CD4-positive, alpha-beta T cell (primary cell): ENCODE measurements around the gene SMYD3. TPM values are rescaled to one million over a fixed set of nuclear protein-coding genes. Genes with fewer than 3 reads are reported as not detected.

Experiments
- ATAC-seq: fragments of 200-7000 bp; cut with Tn5 transposase; one replicate; pipeline ENCODE4 v1.10.0; 2022; ENCODE audit warnings: mild to moderate bottlenecking; ENCODE audit not compliant: poor library complexity
- CTCF ChIA-PET: fragments of 350-600 bp; sonication (Branson Sonifier 250); formaldehyde crosslinking; loops from one replicate; lab custom pipeline; 2021; ENCODE audit warnings: antibody characterized with exemption, inconsistent platforms; lab: Charles Lee
- POLR2A ChIA-PET: fragments of 350-600 bp; sonication (Branson Sonifier 250); formaldehyde crosslinking; loops from one replicate; lab custom pipeline; 2021; ENCODE audit warnings: antibody characterized with exemption, inconsistent platforms; lab: Charles Lee
- DNase-seq, 14 experiments: peaks; one replicate each; pipeline ENCODE4 v3.0.0-alpha.2; 2013 to 2020; ENCODE audit warnings: mixed read lengths in 2 of 14
- H3K27ac ChIP-seq, 2 donors: one replicate each; pipeline versions ENCODE4 v1.5.1 to v1.7.0; 2013; ENCODE audit warnings: low read length in 2 of 2, low read depth in 1 of 2, mild to moderate bottlenecking in 1 of 2
- H3K27me3 ChIP-seq, 2 experiments: 1 replicate in 1 of 2; 2 replicates in 1 of 2; pipeline versions ENCODE4 v1.6.1 to v1.7.0; 2013; ENCODE audit warnings: low read length in 2 of 2, control low read depth in 1 of 2, mild to moderate bottlenecking in 1 of 2, moderate library complexity in 1 of 2; ENCODE audit not compliant: insufficient read depth in 2 of 2, control insufficient read depth in 1 of 2
- H3K36me3 ChIP-seq: one replicate; pipeline ENCODE4 v1.6.1; 2013; ENCODE audit warnings: low read length, control low read depth; ENCODE audit not compliant: insufficient read depth
- H3K4me1 ChIP-seq: one replicate; pipeline ENCODE4 v1.6.1; 2013; ENCODE audit warnings: low read length, control low read depth; ENCODE audit not compliant: insufficient read depth
- H3K4me3 ChIP-seq: one replicate; pipeline ENCODE4 v1.5.1; 2013; ENCODE audit warnings: mild to moderate bottlenecking, low read length, moderate library complexity
- H3K9me3 ChIP-seq, 2 experiments: 1 replicate in 1 of 2; 2 replicates in 1 of 2; pipeline versions ENCODE4 v1.6.1 to v1.7.0; 2013; ENCODE audit warnings: low read length in 2 of 2, mild to moderate bottlenecking in 2 of 2, control low read depth in 1 of 2, moderate library complexity in 1 of 2; ENCODE audit not compliant: control insufficient read depth in 1 of 2, insufficient read depth in 1 of 2
- H3K27ac Mint-ChIP-seq: one replicate; pipeline ENCODE4 v1.8.0; 2020; ENCODE audit warnings: mixed read lengths
- H3K27me3 Mint-ChIP-seq: one replicate; pipeline ENCODE4 v1.8.0; 2021; ENCODE audit warnings: mixed read lengths
- H3K36me3 Mint-ChIP-seq: one replicate; pipeline ENCODE4 v1.8.0; 2021; ENCODE audit warnings: low read depth, mixed read lengths
- H3K4me1 Mint-ChIP-seq: one replicate; pipeline ENCODE4 v1.8.0; 2021; ENCODE audit warnings: low read depth, mixed read lengths
- H3K4me3 Mint-ChIP-seq: one replicate; pipeline ENCODE4 v1.8.0; 2020; ENCODE audit warnings: mild to moderate bottlenecking, mixed read lengths
- H3K9me3 Mint-ChIP-seq: one replicate; pipeline ENCODE4 v1.8.0; 2020; ENCODE audit warnings: mixed read lengths
- intact Hi-C, 2 experiments: fragments of 100-400 bp; cut with DNase I in 1 of 2; cut with micrococcal nuclease in 1 of 2; formaldehyde crosslinking; loops; one replicate each; pipeline versions ENCODE4 v1.15.1 to v1.9.0; 2023 to 2025; cut with DNase I, micrococcal nuclease
- total RNA-seq, 174 experiments: library from RNA in 2 of 174; stranded (reverse) in 2 of 174; gene quantifications; one replicate each; pipeline ENCODE4 v1.2.3 and lab custom pipeline; 2021 to 2026
- TF ChIP-seq, protein P1 (sequence below): fragments of 200-600 bp; IDR thresholded peaks from one replicate; pipeline ENCODE4 v1.8.0; 2022; ENCODE audit warnings: antibody characterized with exemption, mild to moderate bottlenecking

The SMYD3 gene
- total RNA-seq, 2 experiments from 2014 or later, result 18.8 to 19.6 TPM

GRCh38 chr1:246122071-246122470 is 385.0 kb downstream of the SMYD3 start:
- TF ChIP-seq, protein P1, sequence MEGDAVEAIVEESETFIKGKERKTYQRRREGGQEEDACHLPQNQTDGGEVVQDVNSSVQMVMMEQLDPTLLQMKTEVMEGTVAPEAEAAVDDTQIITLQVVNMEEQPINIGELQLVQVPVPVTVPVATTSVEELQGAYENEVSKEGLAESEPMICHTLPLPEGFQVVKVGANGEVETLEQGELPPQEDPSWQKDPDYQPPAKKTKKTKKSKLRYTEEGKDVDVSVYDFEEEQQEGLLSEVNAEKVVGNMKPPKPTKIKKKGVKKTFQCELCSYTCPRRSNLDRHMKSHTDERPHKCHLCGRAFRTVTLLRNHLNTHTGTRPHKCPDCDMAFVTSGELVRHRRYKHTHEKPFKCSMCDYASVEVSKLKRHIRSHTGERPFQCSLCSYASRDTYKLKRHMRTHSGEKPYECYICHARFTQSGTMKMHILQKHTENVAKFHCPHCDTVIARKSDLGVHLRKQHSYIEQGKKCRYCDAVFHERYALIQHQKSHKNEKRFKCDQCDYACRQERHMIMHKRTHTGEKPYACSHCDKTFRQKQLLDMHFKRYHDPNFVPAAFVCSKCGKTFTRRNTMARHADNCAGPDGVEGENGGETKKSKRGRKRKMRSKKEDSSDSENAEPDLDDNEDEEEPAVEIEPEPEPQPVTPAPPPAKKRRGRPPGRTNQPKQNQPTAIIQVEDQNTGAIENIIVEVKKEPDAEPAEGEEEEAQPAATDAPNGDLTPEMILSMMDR, result no peak
- no peaks in the 10 kb centered on the region for H3K4me1 ChIP-seq
- no peak overlapping the region for H3K27ac ChIP-seq
- no peaks in the 10 kb centered on the region for H3K9me3 ChIP-seq
- no peaks in the 10 kb centered on the region for H3K36me3 ChIP-seq
- DNase-seq (no peak), ATAC-seq (no peak)
- no peak overlapping the region for H3K4me3 ChIP-seq
- intact Hi-C loops, result no loop called here
- H3K27me3 Mint-ChIP-seq, result no peaks in the 10 kb centered on the region
- H3K27ac Mint-ChIP-seq, result no peak overlapping the region
- CTCF ChIA-PET, result no interaction called here
- H3K36me3 Mint-ChIP-seq, result peaks cover 4% of the 10 kb centered on the region
- H3K9me3 Mint-ChIP-seq, result no peaks in the 10 kb centered on the region
- peaks cover 16% of the 10 kb centered on the region for H3K4me1 Mint-ChIP-seq
- no peaks in the 10 kb centered on the region for H3K27me3 ChIP-seq
- POLR2A ChIA-PET, result no interaction called here
- no peak overlapping the region for H3K4me3 Mint-ChIP-seq

DNA sequence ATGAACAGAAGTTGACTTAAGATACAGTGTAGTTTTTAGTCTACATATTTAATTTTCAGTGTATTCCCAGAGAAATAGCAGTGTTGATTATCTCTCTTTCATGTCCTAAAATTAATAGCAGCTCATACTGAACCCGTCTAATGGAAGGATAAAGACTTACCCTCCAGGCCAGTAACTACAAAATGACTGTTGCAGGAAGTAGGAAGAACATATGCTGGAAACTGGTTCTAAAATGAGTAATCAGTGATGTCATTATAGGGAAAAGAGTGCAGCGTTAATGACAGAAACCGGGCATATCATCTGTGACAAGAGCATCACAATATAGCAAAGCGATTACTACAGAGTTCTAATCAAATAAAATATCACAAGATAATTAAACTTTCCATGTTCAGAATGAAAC is 385.5 kb downstream of the SMYD3 start:
- ATAC-seq (no peak), DNase-seq (no peak)
- Histone ChIP-seq H3K36me3 (no peaks in the 10 kb centered on the region), H3K27me3 (no peaks in the 10 kb centered on the region), H3K4me1 (no peaks in the 10 kb centered on the region), H3K9me3 (no peaks in the 10 kb centered on the region), H3K4me3 (no peak overlapping the region), H3K27ac (no peak overlapping the region)
- CTCF ChIA-PET, result no interaction called here
- Mint-ChIP-seq H3K27ac (no peak overlapping the region), H3K9me3 (no peaks in the 10 kb centered on the region), H3K4me3 (no peak overlapping the region), H3K36me3 (peaks cover 4% of the 10 kb centered on the region), H3K27me3 (no peaks in the 10 kb centered on the region), H3K4me1 (peaks cover 22% of the 10 kb centered on the region)
- POLR2A ChIA-PET, result no interaction called here
- TF ChIP-seq, protein P1, result no peak
- intact Hi-C loops, result no loop called here

GRCh38 chr1:246117066-246117791 is 389.9 kb downstream of the SMYD3 start:
- POLR2A ChIA-PET, result no interaction called here
- peak; percentile 9 to 78 (median 30) for DNase-seq

More at GRCh38 chr1:246117066-246117791, 389.9 kb downstream of the SMYD3 start:
- H3K4me3 ChIP-seq, result no peak overlapping the region
- CTCF ChIA-PET, result no interaction called here
- H3K36me3 Mint-ChIP-seq, result no peaks in the 10 kb centered on the region
- peak overlapping the region; percentile 64 for H3K4me3 Mint-ChIP-seq
- H3K27ac Mint-ChIP-seq, result peak overlapping the region; percentile 88
- no peaks in the 10 kb centered on the region for H3K9me3 Mint-ChIP-seq
- H3K4me1 ChIP-seq, result no peaks in the 10 kb centered on the region
- TF ChIP-seq, protein P1, result peak; percentile 67
- intact Hi-C loops, result loop anchor here (1.0 to 10.0 kb wide), 3 partner anchors 105 to 962 kb away; partner anchors contain the start of gene KIF26B (in 1 of the 2)
- peaks cover 45% of the 10 kb centered on the region for H3K4me1 Mint-ChIP-seq
- H3K27ac ChIP-seq, result peak overlapping the region in 1 of 2 donors; percentile 34
- no peaks in the 10 kb centered on the region for H3K9me3 ChIP-seq
- H3K27me3 Mint-ChIP-seq, result no peaks in the 10 kb centered on the region
- no peaks in the 10 kb centered on the region for H3K36me3 ChIP-seq
- peak; percentile 93 for ATAC-seq
- H3K27me3 ChIP-seq, result no peaks in the 10 kb centered on the region
